Measurements from ENCODE around the gene CCDC122. TPM values are rescaled to one million over a fixed set of nuclear protein-coding genes. Genes with fewer than 3 reads are reported as not detected.

CCDC122 gene
- total and polyA plus RNA-seq, 10 of the 15 experiments (the other 5 are each of a cell fraction or from before 2014, with no cell fraction given), result 1.0 to 4.5 (median 2.9) TPM; not detected in 1

- no peak for DNase-seq (ENCODE audit: low read depth, low spot score)
- H4K20me1 ChIP-seq (ENCODE audit: control insufficient read depth, insufficient read depth), result no peaks in the 10 kb centered on the region
- H3K9me3 ChIP-seq (replicated peaks; ENCODE audit: control insufficient read depth, insufficient read depth, low read length), result peaks cover 3% of the 10 kb centered on the region; the same call in 2 of the 3 replicates
- WGBS (ENCODE audit: insufficient coverage, insufficient replicate concordance, low lambda C conversion rate, missing lambda C conversion rate), result 27% methylated on average over 1 of the region's 1 CpG
- no peaks in the 10 kb centered on the region for H3K27me3 ChIP-seq (replicated peaks in 1 of 2; ENCODE audit: control insufficient read depth in 2 of 2, insufficient read depth in 2 of 2, low read length in 1 of 2)
- BruUV-seq (replicated peaks), result no TSS peak
- ChIA-PET RAD21 (ENCODE audit: unreplicated experiment) (no interaction called here), SMC1A (ENCODE audit: uncharacterized antibody, unreplicated experiment) (interaction anchor here (0.6 kb wide), 1 partner anchor 200 kb away, joined by 3 read pairs; no protein-coding TSS in a partner anchor), POLR2A (no interaction called here), CTCF (no interaction called here)
- no peak for FAIRE-seq
- H3K4me3 ChIP-seq, result no peak overlapping the region
- H3K27ac ChIP-seq (ENCODE audit: control insufficient read depth, insufficient read depth), result no peak overlapping the region
- no peaks in the 10 kb centered on the region for H3K4me1 ChIP-seq (ENCODE audit: control insufficient read depth, insufficient read depth, low read length)
- H2AFZ ChIP-seq (ENCODE audit: control insufficient read depth, low read depth, low read length), result no peak overlapping the region
- no peak overlapping the region for H3K9ac ChIP-seq (ENCODE audit: control insufficient read depth, insufficient read depth, low read length)
- no peak overlapping the region for H3K4me2 ChIP-seq (ENCODE audit: control insufficient read depth, insufficient read depth)
- no peaks in the 10 kb centered on the region for H3K36me3 ChIP-seq (ENCODE audit: control insufficient read depth in 2 of 2, insufficient read depth in 2 of 2, low read length in 1 of 2)
- intact Hi-C loops (cut with micrococcal nuclease; ENCODE audit: unreplicated experiment), result no loop called here
- in situ Hi-C loops (cut with MboI), result no loop called here
- ATAC-seq, result no peak
- no peaks in the 10 kb centered on the region for H3K79me2 ChIP-seq (ENCODE audit: control insufficient read depth, insufficient read depth, low read length)
- TF ChIP-seq CBX5 (IDR thresholded peaks at IDR 0.05; ENCODE audit: low read depth), result 0 out of 2 replicates have a peak, but pooled peaks have one; percentile 37
- no peak for TF ChIP-seq MEF2A (IDR thresholded peaks at IDR 0.05; ENCODE audit: insufficient read depth, low read depth, low read length)
Measured at GRCh38 chr13:43850873-43851272, 28.7 kb downstream of the CCDC122 start.

- Histone ChIP-seq H3K9me3 (replicated peaks; ENCODE audit: control insufficient read depth, insufficient read depth, low read length) (peaks cover 3% of the 10 kb centered on the region; the same call in 2 of the 3 replicates), H3K4me1 (ENCODE audit: control insufficient read depth, insufficient read depth, low read length) (no peaks in the 10 kb centered on the region), H4K20me1 (ENCODE audit: control insufficient read depth, insufficient read depth) (no peaks in the 10 kb centered on the region), H3K9ac (ENCODE audit: control insufficient read depth, insufficient read depth, low read length) (no peak overlapping the region), H3K4me2 (ENCODE audit: control insufficient read depth, insufficient read depth) (no peak overlapping the region), H3K79me2 (ENCODE audit: control insufficient read depth, insufficient read depth, low read length) (no peaks in the 10 kb centered on the region), H3K36me3 (ENCODE audit: control insufficient read depth in 2 of 2, insufficient read depth in 2 of 2, low read length in 1 of 2) (no peaks in the 10 kb centered on the region), H3K4me3 (no peak overlapping the region), H3K27me3 (replicated peaks in 1 of 2; ENCODE audit: control insufficient read depth in 2 of 2, insufficient read depth in 2 of 2, low read length in 1 of 2) (no peaks in the 10 kb centered on the region), H3K27ac (ENCODE audit: control insufficient read depth, insufficient read depth) (no peak overlapping the region), H2AFZ (ENCODE audit: control insufficient read depth, low read depth, low read length) (no peak overlapping the region)
- ChIA-PET RAD21 (ENCODE audit: unreplicated experiment) (interaction anchor here (1.2 kb wide), 1 partner anchor 48 kb away, joined by 3 read pairs; no protein-coding TSS in a partner anchor), CTCF (no interaction called here), SMC1A (ENCODE audit: uncharacterized antibody, unreplicated experiment) (no interaction called here), POLR2A (no interaction called here)
- no peak for ATAC-seq
- DNase-seq (ENCODE audit: low read depth, low spot score), result no peak
- in situ Hi-C loops (cut with MboI), result no loop called here
- intact Hi-C loops (cut with micrococcal nuclease; ENCODE audit: unreplicated experiment), result no loop called here
- 65% methylated on average over 1 of the region's 1 CpG for WGBS (ENCODE audit: insufficient coverage, insufficient replicate concordance, low lambda C conversion rate, missing lambda C conversion rate)
- FAIRE-seq, result no peak
- no TSS peak for BruUV-seq (replicated peaks)
- TF ChIP-seq EP300 (IDR thresholded peaks at IDR 0.05; ENCODE audit: borderline replicate concordance in 1 of 2, control insufficient read depth in 1 of 2, low read depth in 2 of 2, low read length in 2 of 2) (no peak), BRCA1 (IDR thresholded peaks at IDR 0.05; ENCODE audit: low read depth, low read length) (no peak), YY1 (IDR thresholded peaks at IDR 0.05; ENCODE audit: low read depth, low read length) (no peak), BCL11A (IDR thresholded peaks at IDR 0.05; ENCODE audit: low read depth, low read length) (no peak), BHLHE40 (IDR thresholded peaks at IDR 0.05; ENCODE audit: borderline replicate concordance in 1 of 2, low read depth in 2 of 2, low read length in 1 of 2) (no peak), ZBTB11 (CRISPR knock-in tag; IDR thresholded peaks at IDR 0.05) (no peak), JUND (IDR thresholded peaks at IDR 0.05; ENCODE audit: low read depth, low read length) (no peak), RAD21 (IDR thresholded peaks at IDR 0.05; ENCODE audit: insufficient read depth, low read depth, low read length) (no peak), FOS (IDR thresholded peaks at IDR 0.05; ENCODE audit: borderline replicate concordance, extremely low read depth, insufficient read length) (no peak), EED (IDR thresholded peaks at IDR 0.05; ENCODE audit: low read depth) (no peak), PKNOX1 (IDR thresholded peaks at IDR 0.05) (no peak)
Measured at GRCh38 chr13:43848001-43848649, 31.4 kb downstream of the CCDC122 start.
